ENCODE measurements around the gene EYS.

Gene EYS

GRCh38 chr6:64896939-64897338 lies 810.1 kb downstream of the EYS start:
- ATAC-seq, result no peak
- H3K9me3 Mint-ChIP-seq, result peaks cover 6% of the 10 kb centered on the region
- no peaks in the 10 kb centered on the region for H3K36me3 Mint-ChIP-seq
- H3K4me1 Mint-ChIP-seq, result no peaks in the 10 kb centered on the region
- H3K27ac Mint-ChIP-seq, result no peak overlapping the region
- no peak for DNase-seq (ENCODE audit: low spot score in 2 of 2)
- no peak overlapping the region for H3K4me3 Mint-ChIP-seq

GRCh38 chr6:64895945-64896344 lies 811.1 kb downstream of the EYS start:
- no peaks in the 10 kb centered on the region for H3K36me3 Mint-ChIP-seq
- no peak overlapping the region for H3K27ac Mint-ChIP-seq
- H3K4me1 Mint-ChIP-seq, result no peaks in the 10 kb centered on the region
- DNase-seq (ENCODE audit: low spot score in 2 of 2) (no peak), ATAC-seq (no peak)
- peaks cover 10% of the 10 kb centered on the region for H3K9me3 Mint-ChIP-seq
- H3K4me3 Mint-ChIP-seq, result no peak overlapping the region

- Mint-ChIP-seq H3K27ac (no peak overlapping the region), H3K36me3 (no peaks in the 10 kb centered on the region), H3K4me1 (no peaks in the 10 kb centered on the region), H3K9me3 (peaks cover 15% of the 10 kb centered on the region), H3K4me3 (no peak overlapping the region)
- DNase-seq (ENCODE audit: low spot score in 2 of 2), result no peak
- ATAC-seq, result no peak
Observed at GRCh38 chr6:64890609-64891008, 816.4 kb downstream of the EYS start.

- DNase-seq (ENCODE audit: low spot score in 2 of 2), result no peak
- no peaks in the 10 kb centered on the region for H3K36me3 Mint-ChIP-seq
- ATAC-seq, result no peak
- peaks cover 19% of the 10 kb centered on the region for H3K9me3 Mint-ChIP-seq
- no peak overlapping the region for H3K27ac Mint-ChIP-seq
- no peaks in the 10 kb centered on the region for H3K4me1 Mint-ChIP-seq
- H3K4me3 Mint-ChIP-seq, result no peak overlapping the region
Observed at GRCh38 chr6:64889144-64889543, 817.9 kb downstream of the EYS start.

GRCh38 chr6:64874776-64875175 lies 832.2 kb downstream of the EYS start:
- Mint-ChIP-seq H3K4me3 (no peak overlapping the region), H3K9me3 (peaks cover 41% of the 10 kb centered on the region), H3K4me1 (no peaks in the 10 kb centered on the region), H3K27ac (no peak overlapping the region), H3K36me3 (no peaks in the 10 kb centered on the region)
- DNase-seq (ENCODE audit: low spot score in 2 of 2) (no peak), ATAC-seq (no peak)

GRCh38 chr6:64872633-64873032 lies 834.4 kb downstream of the EYS start:
- no peak overlapping the region for H3K4me3 Mint-ChIP-seq
- ATAC-seq, result no peak
- DNase-seq (ENCODE audit: low spot score in 2 of 2), result no peak
- no peaks in the 10 kb centered on the region for H3K36me3 Mint-ChIP-seq
- peaks cover 25% of the 10 kb centered on the region for H3K9me3 Mint-ChIP-seq
- H3K27ac Mint-ChIP-seq, result no peak overlapping the region
- no peaks in the 10 kb centered on the region for H3K4me1 Mint-ChIP-seq

GRCh38 chr6:64861039-64861651 lies 845.9 kb downstream of the EYS start:
- no peaks in the 10 kb centered on the region for H3K4me1 Mint-ChIP-seq
- no peaks in the 10 kb centered on the region for H3K36me3 Mint-ChIP-seq
- peaks cover 27% of the 10 kb centered on the region for H3K9me3 Mint-ChIP-seq
- no peak overlapping the region for H3K27ac Mint-ChIP-seq
- DNase-seq (ENCODE audit: low spot score in 2 of 2) (no peak), ATAC-seq (peak; percentile 16)
- no peak overlapping the region for H3K4me3 Mint-ChIP-seq

GRCh38 chr6:64860203-64860602 lies 846.8 kb downstream of the EYS start:
- no peaks in the 10 kb centered on the region for H3K4me1 Mint-ChIP-seq
- no peak for ATAC-seq

GRCh38 chr6:64850121-64850520 lies 856.9 kb downstream of the EYS start:
- Mint-ChIP-seq H3K4me1 (no peaks in the 10 kb centered on the region), H3K9me3 (peaks cover 30% of the 10 kb centered on the region), H3K36me3 (no peaks in the 10 kb centered on the region), H3K4me3 (no peak overlapping the region), H3K27ac (no peak overlapping the region)
- DNase-seq (ENCODE audit: low spot score in 2 of 2) (no peak), ATAC-seq (no peak)

More at GRCh38 chr6:64860203-64860602, 846.8 kb downstream of the EYS start:
- DNase-seq (ENCODE audit: low spot score in 2 of 2), result no peak
- H3K27ac Mint-ChIP-seq, result no peak overlapping the region
- H3K36me3 Mint-ChIP-seq, result no peaks in the 10 kb centered on the region
- H3K9me3 Mint-ChIP-seq, result peaks cover 27% of the 10 kb centered on the region
- H3K4me3 Mint-ChIP-seq, result no peak overlapping the region

GRCh38 chr6:64848467-64848866 lies 858.6 kb downstream of the EYS start:
- Mint-ChIP-seq H3K9me3 (peaks cover 30% of the 10 kb centered on the region), H3K4me1 (no peaks in the 10 kb centered on the region), H3K4me3 (no peak overlapping the region), H3K36me3 (no peaks in the 10 kb centered on the region), H3K27ac (no peak overlapping the region)
- no peak for DNase-seq (ENCODE audit: low spot score in 2 of 2)
- ATAC-seq, result no peak

- no peaks in the 10 kb centered on the region for H3K36me3 Mint-ChIP-seq
- H3K4me1 Mint-ChIP-seq, result no peaks in the 10 kb centered on the region
Observed at GRCh38 chr6:64847396-64847795, 859.6 kb downstream of the EYS start.

GRCh38 chr6:64838726-64839125 lies 868.3 kb downstream of the EYS start:
- Mint-ChIP-seq H3K36me3 (no peaks in the 10 kb centered on the region), H3K4me1 (no peaks in the 10 kb centered on the region), H3K27ac (no peak overlapping the region), H3K4me3 (no peak overlapping the region), H3K9me3 (peaks cover 11% of the 10 kb centered on the region)
- no peak for ATAC-seq
- DNase-seq (ENCODE audit: low spot score in 2 of 2), result no peak

More at GRCh38 chr6:64847396-64847795, 859.6 kb downstream of the EYS start:
- Mint-ChIP-seq H3K9me3 (peaks cover 33% of the 10 kb centered on the region), H3K27ac (no peak overlapping the region), H3K4me3 (no peak overlapping the region)
- no peak for ATAC-seq
- no peak for DNase-seq (ENCODE audit: low spot score in 2 of 2)

- H3K9me3 Mint-ChIP-seq, result peaks cover 19% of the 10 kb centered on the region
- no peak overlapping the region for H3K4me3 Mint-ChIP-seq
- no peak for DNase-seq (ENCODE audit: low spot score in 2 of 2)
- H3K4me1 Mint-ChIP-seq, result no peaks in the 10 kb centered on the region
- no peak overlapping the region for H3K27ac Mint-ChIP-seq
- ATAC-seq, result no peak
- no peaks in the 10 kb centered on the region for H3K36me3 Mint-ChIP-seq
Observed at GRCh38 chr6:64831680-64832079, 875.3 kb downstream of the EYS start.

GRCh38 chr6:64817525-64817924 lies 889.5 kb downstream of the EYS start:
- DNase-seq (ENCODE audit: low spot score in 2 of 2) (no peak), ATAC-seq (no peak)
- H3K4me1 Mint-ChIP-seq, result no peaks in the 10 kb centered on the region
- H3K27ac Mint-ChIP-seq, result no peak overlapping the region
- peaks cover 14% of the 10 kb centered on the region for H3K9me3 Mint-ChIP-seq
- no peak overlapping the region for H3K4me3 Mint-ChIP-seq
- no peaks in the 10 kb centered on the region for H3K36me3 Mint-ChIP-seq

GRCh38 chr6:64815718-64816117 lies 891.3 kb downstream of the EYS start:
- no peaks in the 10 kb centered on the region for H3K4me1 Mint-ChIP-seq
- H3K36me3 Mint-ChIP-seq, result no peaks in the 10 kb centered on the region
- no peak for ATAC-seq
- no peak overlapping the region for H3K4me3 Mint-ChIP-seq
- peaks cover 14% of the 10 kb centered on the region for H3K9me3 Mint-ChIP-seq
- DNase-seq (ENCODE audit: low spot score in 2 of 2), result no peak
- H3K27ac Mint-ChIP-seq, result no peak overlapping the region

- ATAC-seq (no peak), DNase-seq (ENCODE audit: low spot score in 2 of 2) (no peak)
- Mint-ChIP-seq H3K9me3 (peaks cover 10% of the 10 kb centered on the region), H3K4me1 (no peaks in the 10 kb centered on the region), H3K4me3 (no peak overlapping the region), H3K36me3 (no peaks in the 10 kb centered on the region), H3K27ac (no peak overlapping the region)
Observed at GRCh38 chr6:64812138-64812537, 894.9 kb downstream of the EYS start.

GRCh38 chr6:64811119-64811518 lies 895.9 kb downstream of the EYS start:
- Mint-ChIP-seq H3K27ac (no peak overlapping the region), H3K36me3 (no peaks in the 10 kb centered on the region), H3K4me1 (no peaks in the 10 kb centered on the region)

More at GRCh38 chr6:64811119-64811518, 895.9 kb downstream of the EYS start:
- ATAC-seq (no peak), DNase-seq (ENCODE audit: low spot score in 2 of 2) (no peak)
- Mint-ChIP-seq H3K4me3 (no peak overlapping the region), H3K9me3 (peaks cover 6% of the 10 kb centered on the region)
